ENCODE results near the gene DNAJC15. TPM values are rescaled to one million over a fixed set of nuclear protein-coding genes. Genes with fewer than 3 reads are reported as not detected.

Gene DNAJC15
- polyA plus RNA-seq, 3 donors: 8.3 to 31.1 (median 22.0) TPM

DNA sequence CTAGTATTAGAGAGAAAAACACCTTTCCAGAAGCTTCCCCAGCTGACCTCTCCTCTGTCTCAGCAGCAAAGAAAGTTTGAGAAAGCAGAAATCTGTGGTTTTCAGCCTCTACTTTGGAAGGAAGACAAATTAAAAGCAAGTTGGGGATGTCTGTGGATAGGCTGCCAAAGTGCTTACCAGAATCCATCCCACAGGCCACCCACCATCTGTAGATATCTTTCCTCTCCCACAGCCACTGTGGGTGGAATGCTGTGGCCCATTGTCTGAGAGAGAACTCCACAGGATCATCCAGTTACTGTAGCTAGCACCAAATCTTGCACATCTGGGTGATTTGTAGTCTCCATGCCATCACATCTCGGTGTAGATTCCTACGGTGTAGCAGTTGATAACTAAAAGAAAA is 133.5 kb downstream of the DNAJC15 start:
- H3K27me3 ChIP-seq (ENCODE audit: control insufficient read depth in 2 of 2, insufficient read depth in 2 of 2, low read length in 2 of 2): no peaks in the 10 kb centered on the region
- H3K36me3 ChIP-seq (replicated peaks in 1 of 2; ENCODE audit: control insufficient read depth in 1 of 2, insufficient read depth in 2 of 2, low read length in 2 of 2): no peaks in the 10 kb centered on the region
- no peaks in the 10 kb centered on the region for H4K20me1 ChIP-seq (ENCODE audit: insufficient read depth, low read length)
- no peak overlapping the region for H3K4me3 ChIP-seq (replicated peaks in 1 of 3; ENCODE audit: low read depth in 2 of 3, low read length in 3 of 3)
- H3K4me1 Mint-ChIP-seq: no peaks in the 10 kb centered on the region
- no peak overlapping the region for H3K27ac ChIP-seq (ENCODE audit: low read depth in 1 of 2, low read length in 2 of 2)
- no CpG with 5 or more reads among the region's 2 CpGs for WGBS (ENCODE audit: insufficient coverage)
- no peak overlapping the region for H2AFZ ChIP-seq (ENCODE audit: insufficient read depth, low read depth, low read length, poor library complexity, severe bottlenecking)
- peaks cover 0 to 4% (median 0%) of the 10 kb centered on the region in 7 donors for H3K9me3 Mint-ChIP-seq
- no peaks in the 10 kb centered on the region for H3K36me3 Mint-ChIP-seq
- intact Hi-C loops (cut with micrococcal nuclease): no loop called here
- no peak for DNase-seq
- no peak overlapping the region for H3K4me3 Mint-ChIP-seq
- peaks cover 0 to 2% (median 2%) of the 10 kb centered on the region in 3 donors for H3K27me3 Mint-ChIP-seq (ENCODE audit: low read depth in 3 of 3)
- H3K9me3 ChIP-seq (replicated peaks in 1 of 2; ENCODE audit: control insufficient read depth in 1 of 2, insufficient read depth in 1 of 2, low read length in 2 of 2): no peaks in the 10 kb centered on the region
- H3K4me2 ChIP-seq (replicated peaks; ENCODE audit: extremely low read depth, low read length, poor library complexity, severe bottlenecking): no peak overlapping the region
- no peaks in the 10 kb centered on the region for H3K79me2 ChIP-seq (ENCODE audit: insufficient read depth, low read length)
- H3K9ac ChIP-seq (ENCODE audit: insufficient read depth, low read length, poor library complexity, severe bottlenecking): no peak overlapping the region
- H3K27ac Mint-ChIP-seq: no peak overlapping the region
- TF ChIP-seq, protein P1, sequence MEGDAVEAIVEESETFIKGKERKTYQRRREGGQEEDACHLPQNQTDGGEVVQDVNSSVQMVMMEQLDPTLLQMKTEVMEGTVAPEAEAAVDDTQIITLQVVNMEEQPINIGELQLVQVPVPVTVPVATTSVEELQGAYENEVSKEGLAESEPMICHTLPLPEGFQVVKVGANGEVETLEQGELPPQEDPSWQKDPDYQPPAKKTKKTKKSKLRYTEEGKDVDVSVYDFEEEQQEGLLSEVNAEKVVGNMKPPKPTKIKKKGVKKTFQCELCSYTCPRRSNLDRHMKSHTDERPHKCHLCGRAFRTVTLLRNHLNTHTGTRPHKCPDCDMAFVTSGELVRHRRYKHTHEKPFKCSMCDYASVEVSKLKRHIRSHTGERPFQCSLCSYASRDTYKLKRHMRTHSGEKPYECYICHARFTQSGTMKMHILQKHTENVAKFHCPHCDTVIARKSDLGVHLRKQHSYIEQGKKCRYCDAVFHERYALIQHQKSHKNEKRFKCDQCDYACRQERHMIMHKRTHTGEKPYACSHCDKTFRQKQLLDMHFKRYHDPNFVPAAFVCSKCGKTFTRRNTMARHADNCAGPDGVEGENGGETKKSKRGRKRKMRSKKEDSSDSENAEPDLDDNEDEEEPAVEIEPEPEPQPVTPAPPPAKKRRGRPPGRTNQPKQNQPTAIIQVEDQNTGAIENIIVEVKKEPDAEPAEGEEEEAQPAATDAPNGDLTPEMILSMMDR (IDR thresholded peaks at IDR 0.05): no peak
- no peaks in the 10 kb centered on the region for H3K4me1 ChIP-seq (ENCODE audit: control insufficient read depth in 1 of 2, insufficient read depth in 2 of 2, low read length in 2 of 2)

DNA sequence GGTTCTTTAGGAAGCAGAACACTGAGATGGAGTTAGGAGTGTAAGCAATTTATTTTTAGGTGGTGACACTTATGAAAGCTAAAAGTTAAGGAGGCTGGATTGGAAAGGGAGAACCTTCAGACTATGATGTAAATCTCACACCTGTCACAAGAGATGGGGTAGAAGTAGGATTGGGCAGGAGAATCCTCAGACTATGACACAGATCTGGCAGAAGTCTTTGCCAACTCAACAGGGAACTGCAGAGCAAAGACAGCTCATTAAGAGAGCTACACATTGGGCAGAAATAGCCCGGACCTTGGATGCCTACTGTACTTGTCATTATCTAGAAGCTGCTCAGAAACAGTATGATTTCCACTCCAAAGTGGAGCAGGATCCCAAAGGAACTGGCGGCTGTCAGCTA is 134.4 kb downstream of the DNAJC15 start:
- TF ChIP-seq, protein P1 (IDR thresholded peaks at IDR 0.05): no peak
- no peaks in the 10 kb centered on the region for H3K79me2 ChIP-seq (ENCODE audit: insufficient read depth, low read length)
- Mint-ChIP-seq H3K36me3 (no peaks in the 10 kb centered on the region), H3K9me3 (peaks cover 0 to 4% (median 0%) of the 10 kb centered on the region in 7 donors), H3K27ac (no peak overlapping the region), H3K4me1 (no peaks in the 10 kb centered on the region), H3K4me3 (no peak overlapping the region), H3K27me3 (ENCODE audit: low read depth in 3 of 3) (peaks cover 0 to 2% (median 2%) of the 10 kb centered on the region in 3 donors)
- DNase-seq: no peak
- no peaks in the 10 kb centered on the region for H4K20me1 ChIP-seq (ENCODE audit: insufficient read depth, low read length)
- H3K27ac ChIP-seq (ENCODE audit: low read depth in 1 of 2, low read length in 2 of 2): no peak overlapping the region
- H3K4me1 ChIP-seq (ENCODE audit: control insufficient read depth in 1 of 2, insufficient read depth in 2 of 2, low read length in 2 of 2): no peaks in the 10 kb centered on the region
- no peaks in the 10 kb centered on the region for H3K36me3 ChIP-seq (replicated peaks in 1 of 2; ENCODE audit: control insufficient read depth in 1 of 2, insufficient read depth in 2 of 2, low read length in 2 of 2)
- H3K4me2 ChIP-seq (replicated peaks; ENCODE audit: extremely low read depth, low read length, poor library complexity, severe bottlenecking): no peak overlapping the region
- H3K4me3 ChIP-seq (replicated peaks in 1 of 3; ENCODE audit: low read depth in 2 of 3, low read length in 3 of 3): no peak overlapping the region
- no peaks in the 10 kb centered on the region for H3K9me3 ChIP-seq (replicated peaks in 1 of 2; ENCODE audit: control insufficient read depth in 1 of 2, insufficient read depth in 1 of 2, low read length in 2 of 2)
- H3K27me3 ChIP-seq (ENCODE audit: control insufficient read depth in 2 of 2, insufficient read depth in 2 of 2, low read length in 2 of 2): no peaks in the 10 kb centered on the region
- WGBS (ENCODE audit: insufficient coverage): 100% methylated on average over 1 of the region's 2 CpGs
- H3K9ac ChIP-seq (ENCODE audit: insufficient read depth, low read length, poor library complexity, severe bottlenecking): no peak overlapping the region
- H2AFZ ChIP-seq (ENCODE audit: insufficient read depth, low read depth, low read length, poor library complexity, severe bottlenecking): no peak overlapping the region
- intact Hi-C loops (cut with micrococcal nuclease): no loop called here
